Small intestine (tissue), 16 donors: ENCODE measurements around the gene SETD3. TPM values are rescaled to one million over a fixed set of nuclear protein-coding genes. Genes with fewer than 3 reads are reported as not detected.

ENCODE experiments used
- DNase-seq, 2 donors: peaks; one replicate each; pipeline versions ENCODE4 v3.0.0 to v3.0.0-alpha.2; 2013
- FAIRE-seq: peaks from 2 replicates; lab custom pipeline; 2012; peaks lifted over from hg19 to GRCh38; lab: Jason Lieb, UNC
- H3K27ac ChIP-seq, 3 donors: one replicate each; pipeline ENCODE4 v1.5.1; 2013; ENCODE audit warnings: low read length in 2 of 3, mild to moderate bottlenecking in 2 of 3, control low read depth in 1 of 3, inconsistent platforms in 1 of 3, low read depth in 1 of 3, moderate library complexity in 1 of 3
- H3K27me3 ChIP-seq, 3 donors: one replicate each; pipeline ENCODE4 v1.6.1; 2013; ENCODE audit warnings: low read length in 3 of 3, inconsistent platforms in 1 of 3; ENCODE audit not compliant: control insufficient read depth in 3 of 3, insufficient read depth in 3 of 3
- H3K36me3 ChIP-seq, 3 donors: one replicate each; pipeline ENCODE4 v1.6.1; 2013; ENCODE audit warnings: low read length in 3 of 3, inconsistent platforms in 1 of 3, low read depth in 1 of 3, mild to moderate bottlenecking in 1 of 3, moderate library complexity in 1 of 3; ENCODE audit not compliant: control insufficient read depth in 3 of 3, insufficient read depth in 2 of 3
- H3K4me1 ChIP-seq, 3 donors: one replicate each; pipeline ENCODE4 v1.6.1; 2013; ENCODE audit warnings: low read length in 2 of 3, inconsistent platforms in 1 of 3, low read depth in 1 of 3, mild to moderate bottlenecking in 1 of 3, moderate library complexity in 1 of 3; ENCODE audit not compliant: control insufficient read depth in 3 of 3, insufficient read depth in 2 of 3
- H3K4me3 ChIP-seq, 3 donors: one replicate each; pipeline ENCODE4 v1.5.1; 2013; ENCODE audit warnings: low read length in 3 of 3, control low read depth in 1 of 3, inconsistent platforms in 1 of 3, low read depth in 1 of 3, mild to moderate bottlenecking in 1 of 3, moderate library complexity in 1 of 3
- H3K9me3 ChIP-seq, 2 donors: one replicate each; pipeline ENCODE4 v1.6.1; 2013; ENCODE audit warnings: low read depth in 1 of 2, low read length in 1 of 2; ENCODE audit not compliant: control insufficient read depth in 2 of 2, insufficient read depth in 1 of 2
- whole genome bisulfite sequencing, 3 donors: extraction: QIAGEN DNeasy Blood & Tissue Kit; methylation state at CpG; one replicate each; pipeline ENCODE4 v1.1.7; 2013; 5-methylcytosine and 5-hydroxymethylcytosine counted together
- long read RNA-seq, 10 donors: transcript quantifications; one replicate each; lab custom pipeline, GENCODE V29; 2026
- polyA plus RNA-seq, 4 donors: library from polyadenylated mRNA; stranded (reverse) in 3 of 4; unstranded in 1 of 4; fragments of 200-250 nt in 3 of 4; fragments of 120-200 nt in 1 of 4; gene quantifications; one replicate each; pipeline versions ENCODE4 v1.2.1 to v1.2.3, GENCODE V29; 2013
- donor health status: healthy with polysubstance abuse.
- donor health status: control.
- donor health status: control.
- donor health status: Bipolar disorder and iron deficiency.
- donor health status: healthy.

The SETD3 gene
- 10 to 100 TPM; 38.1 to 61.4 (median 50.9) TPM for polyA plus RNA-seq
- long read RNA-seq, donor 1: 0 reads
- long read RNA-seq, donor 2, partial matches to known transcripts: 0 of 2 reads
- long read RNA-seq, donor 2, other reads (novel, unspliced or antisense): 0 of 2 reads
- long read RNA-seq, donor 3, partial matches to known transcripts: 14 of 17 reads
- long read RNA-seq, donor 3, other reads (novel, unspliced or antisense): 0 of 17 reads
- long read RNA-seq, donor 4, partial matches to known transcripts: 0 of 1 reads
- long read RNA-seq, donor 4, other reads (novel, unspliced or antisense): 0 of 1 reads
- long read RNA-seq, donor 5, partial matches to known transcripts: 6 of 7 reads
- long read RNA-seq, donor 5, other reads (novel, unspliced or antisense): 0 of 7 reads
- long read RNA-seq, donor 6, transcript SETD3-202 (13 exons, 2,878 nt): major isoform, 8 of 96 reads
- long read RNA-seq, donor 6, partial matches to known transcripts: 86 of 96 reads
- long read RNA-seq, donor 6, other reads (novel, unspliced or antisense): 0 of 96 reads
- long read RNA-seq, donor 7: 0 reads
- long read RNA-seq, donor 8, partial matches to known transcripts: 0 of 1 reads
- long read RNA-seq, donor 8, other reads (novel, unspliced or antisense): 0 of 1 reads
- long read RNA-seq, donor 9: 0 reads
- long read RNA-seq, donor 10, transcript SETD3-202 (13 exons, 2,878 nt): major isoform, 7 of 69 reads
- long read RNA-seq, donor 10, partial matches to known transcripts: 55 of 69 reads
- long read RNA-seq, donor 10, other reads (novel, unspliced or antisense): 5 of 69 reads

DNA sequence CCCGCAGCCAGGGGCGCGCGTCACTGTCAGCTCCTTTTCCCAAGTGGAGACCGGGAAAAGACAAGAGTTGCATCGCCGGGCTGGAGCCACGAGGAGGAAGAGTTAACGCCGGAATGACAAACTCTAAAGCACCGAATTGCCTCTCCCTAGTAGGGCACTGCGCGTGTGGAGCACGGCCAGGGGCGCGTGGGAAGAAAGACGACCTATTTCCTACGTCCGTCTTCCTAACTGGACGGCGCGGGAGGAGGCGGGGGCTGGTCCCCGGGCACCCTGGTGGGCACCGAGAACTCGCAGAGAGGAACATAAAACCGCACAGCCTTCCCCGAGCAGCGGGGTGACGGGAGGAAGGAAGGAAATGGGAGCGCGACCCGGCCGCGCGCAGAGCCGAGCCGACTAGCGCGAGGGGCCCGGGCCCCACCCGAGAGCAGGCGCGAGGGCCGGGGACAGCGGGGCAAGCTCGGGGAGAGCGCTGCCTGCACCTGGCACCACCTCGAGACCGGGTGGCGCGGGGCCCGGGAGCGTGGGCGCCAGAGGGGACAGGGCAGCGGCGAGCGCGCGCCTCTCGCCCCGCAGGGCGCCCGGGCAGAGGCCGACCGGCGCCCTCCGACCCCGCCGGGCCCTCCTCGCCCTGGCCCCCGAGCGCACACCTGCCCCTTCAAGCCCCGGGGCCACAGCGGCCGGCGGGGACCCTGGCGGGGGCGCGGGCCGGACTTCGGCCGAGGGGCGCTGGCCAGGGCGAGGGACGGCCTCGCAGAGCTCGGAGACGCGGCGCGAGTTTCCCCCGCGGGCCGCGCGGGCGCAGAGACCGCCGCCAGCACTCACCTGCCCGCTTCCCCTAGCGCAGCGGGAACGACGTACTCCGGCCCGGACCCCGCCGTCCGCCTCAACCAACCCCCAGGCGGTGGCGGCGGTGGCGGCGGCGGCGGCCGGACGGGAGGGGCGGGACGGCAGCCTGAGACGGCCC, at the start of gene SETD3:
TSS of gene SETD3 (minus strand) at position 954 of the 964 bp plus-strand sequence. CDS start 15,054 bp downstream, outside the sequence.
- H3K36me3 ChIP-seq: no peaks in the 10 kb centered on the region
- WGBS, 3 donors: 0 to 1% (median 1%) methylated on average over 66 to 121 of the region's 122 CpGs
- peak; percentile 44 to 68 for DNase-seq
- peaks cover 3 to 16% (median 15%) of the 10 kb centered on the region in 3 donors for H3K4me1 ChIP-seq
- H3K27ac ChIP-seq: peak within 1 kb of the TSS; percentile 75 to 98 (median 96)
- H3K27me3 ChIP-seq: no peaks in the 10 kb centered on the region
- no peaks in the 10 kb centered on the region for H3K9me3 ChIP-seq
- FAIRE-seq: no peak
- peak within 1 kb of the TSS; percentile 84 to 99 (median 88) for H3K4me3 ChIP-seq

DNA sequence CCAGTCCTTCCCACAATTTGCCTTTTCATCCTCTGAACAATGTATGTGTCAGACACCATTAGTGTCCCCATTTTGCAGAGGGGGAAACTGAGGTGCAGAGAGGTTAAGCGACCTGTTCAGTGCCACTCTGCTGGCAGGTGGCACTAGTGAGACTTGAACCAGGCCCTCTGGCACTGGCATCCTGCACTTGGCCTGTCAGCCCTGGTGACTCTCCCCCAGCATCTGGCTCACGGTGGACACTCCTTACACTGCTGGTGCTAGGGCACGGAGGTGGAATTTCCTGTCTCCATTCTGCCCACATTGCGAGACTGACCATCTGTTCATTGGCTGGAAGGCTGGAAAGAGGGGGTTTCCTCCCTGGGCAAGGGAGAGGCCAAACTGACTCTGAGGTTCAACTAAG, 49.2 kb upstream of the SETD3 start:
- Histone ChIP-seq H3K9me3 (no peaks in the 10 kb centered on the region), H3K4me1 (peaks cover 0 to 11% (median 0%) of the 10 kb centered on the region in 3 donors), H3K36me3 (peaks cover 0 to 61% (median 0%) of the 10 kb centered on the region in 3 donors), H3K4me3 (no peak overlapping the region), H3K27me3 (no peaks in the 10 kb centered on the region), H3K27ac (no peak overlapping the region)
- DNase-seq (no peak), FAIRE-seq (no peak)
- WGBS, 3 donors: 84 to 89% (median 86%) methylated on average over 4 of the region's 4 CpGs

DNA sequence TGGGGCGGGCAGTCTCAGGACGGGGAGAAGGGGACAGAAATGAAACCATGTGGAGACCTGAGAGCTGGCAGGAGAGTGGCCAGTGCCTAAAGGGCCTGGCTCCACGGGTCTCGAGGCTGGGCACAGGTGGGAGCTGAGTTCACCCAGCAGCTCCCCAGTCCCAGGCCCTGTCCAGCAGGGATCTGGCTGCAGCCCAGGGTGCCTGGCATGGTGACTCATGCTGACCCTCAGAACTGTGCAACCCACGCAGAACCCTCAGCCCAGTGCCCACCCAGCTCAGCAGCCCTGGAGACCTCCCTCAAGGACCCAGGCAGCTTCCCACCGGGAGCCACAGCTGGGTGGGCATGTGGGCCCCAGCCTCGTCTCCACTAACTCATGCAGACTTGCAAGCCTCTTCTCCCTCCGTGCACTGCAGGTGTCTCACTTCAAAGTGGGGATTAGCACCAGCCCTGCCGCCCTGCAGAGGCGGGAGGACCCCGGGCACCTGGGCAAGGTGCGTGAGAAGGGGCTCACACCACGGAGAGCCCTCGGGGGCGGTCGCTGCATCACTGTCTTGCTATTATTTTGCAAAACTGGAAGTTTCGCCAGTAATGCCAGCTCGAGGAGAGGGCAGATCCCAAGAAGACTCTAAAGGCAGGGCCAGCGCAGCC, 46.9 kb upstream of the SETD3 start:
- 86% methylated on average over 18 to 19 of the region's 19 CpGs for WGBS, 3 donors
- no peak for DNase-seq
- no peaks in the 10 kb centered on the region for H3K27me3 ChIP-seq
- H3K36me3 ChIP-seq: peaks cover 0 to 49% (median 0%) of the 10 kb centered on the region in 3 donors
- no peak overlapping the region for H3K27ac ChIP-seq
- H3K4me1 ChIP-seq: peaks cover 0 to 33% (median 0%) of the 10 kb centered on the region in 3 donors
- H3K4me3 ChIP-seq: no peak overlapping the region
- FAIRE-seq: no peak
- H3K9me3 ChIP-seq: no peaks in the 10 kb centered on the region

DNA sequence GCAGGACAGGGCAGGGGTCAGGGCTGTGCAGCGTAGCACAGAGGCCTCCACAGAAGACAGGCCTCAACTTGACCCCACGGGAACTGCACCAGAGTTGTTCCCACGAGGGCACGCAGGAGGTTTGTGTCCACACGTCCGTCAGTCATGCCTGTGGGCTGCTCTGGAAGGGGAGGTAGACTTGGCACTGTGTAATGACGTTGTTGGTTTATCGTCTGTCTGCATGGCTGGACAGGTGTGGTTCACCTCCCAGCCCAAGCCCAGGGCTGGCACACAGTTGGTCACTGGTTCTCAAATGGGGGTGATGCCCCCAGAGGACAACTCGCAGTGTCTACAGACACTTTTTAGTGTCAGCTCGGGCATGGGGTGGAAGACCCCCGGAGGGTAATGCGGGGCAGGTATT, 46.4 kb upstream of the SETD3 start:
- Histone ChIP-seq H3K27me3 (no peaks in the 10 kb centered on the region), H3K36me3 (peaks cover 0 to 52% (median 0%) of the 10 kb centered on the region in 3 donors), H3K4me3 (no peak overlapping the region), H3K9me3 (no peaks in the 10 kb centered on the region), H3K4me1 (peaks cover 0 to 34% (median 0%) of the 10 kb centered on the region in 3 donors), H3K27ac (no peak overlapping the region)
- no peak for DNase-seq
- 86 to 88% (median 86%) methylated on average over 12 of the region's 12 CpGs for WGBS, 3 donors
- FAIRE-seq: no peak

DNA sequence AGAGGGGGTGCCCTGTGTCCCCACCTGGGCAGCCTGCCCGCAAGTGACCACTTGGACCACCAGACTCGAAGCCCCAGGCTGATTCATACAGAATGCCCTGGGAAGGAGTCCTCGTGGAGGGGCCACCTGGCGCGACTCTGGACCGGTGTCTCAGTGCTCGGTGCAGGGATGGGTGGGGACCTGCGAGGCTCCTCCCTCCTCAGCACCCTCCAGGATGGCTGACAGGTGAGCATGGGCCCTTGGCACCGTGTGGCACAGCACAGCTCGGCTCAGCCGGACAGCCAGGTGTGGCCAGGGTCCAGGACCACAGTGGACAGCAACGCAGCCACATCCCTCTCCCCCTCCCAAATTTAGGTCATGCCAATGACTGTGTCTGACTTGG, 45.0 kb upstream of the SETD3 start:
- WGBS, 3 donors: 77 to 87% (median 85%) methylated on average over 10 to 12 of the region's 12 CpGs
- FAIRE-seq (no peak), DNase-seq (no peak)
- H3K27me3 ChIP-seq: no peaks in the 10 kb centered on the region
- no peak overlapping the region for H3K4me3 ChIP-seq
- peaks cover 0 to 62% (median 1%) of the 10 kb centered on the region in 3 donors for H3K36me3 ChIP-seq
- H3K27ac ChIP-seq: no peak overlapping the region
- peaks cover 0 to 34% (median 0%) of the 10 kb centered on the region in 3 donors for H3K4me1 ChIP-seq
- no peaks in the 10 kb centered on the region for H3K9me3 ChIP-seq

DNA sequence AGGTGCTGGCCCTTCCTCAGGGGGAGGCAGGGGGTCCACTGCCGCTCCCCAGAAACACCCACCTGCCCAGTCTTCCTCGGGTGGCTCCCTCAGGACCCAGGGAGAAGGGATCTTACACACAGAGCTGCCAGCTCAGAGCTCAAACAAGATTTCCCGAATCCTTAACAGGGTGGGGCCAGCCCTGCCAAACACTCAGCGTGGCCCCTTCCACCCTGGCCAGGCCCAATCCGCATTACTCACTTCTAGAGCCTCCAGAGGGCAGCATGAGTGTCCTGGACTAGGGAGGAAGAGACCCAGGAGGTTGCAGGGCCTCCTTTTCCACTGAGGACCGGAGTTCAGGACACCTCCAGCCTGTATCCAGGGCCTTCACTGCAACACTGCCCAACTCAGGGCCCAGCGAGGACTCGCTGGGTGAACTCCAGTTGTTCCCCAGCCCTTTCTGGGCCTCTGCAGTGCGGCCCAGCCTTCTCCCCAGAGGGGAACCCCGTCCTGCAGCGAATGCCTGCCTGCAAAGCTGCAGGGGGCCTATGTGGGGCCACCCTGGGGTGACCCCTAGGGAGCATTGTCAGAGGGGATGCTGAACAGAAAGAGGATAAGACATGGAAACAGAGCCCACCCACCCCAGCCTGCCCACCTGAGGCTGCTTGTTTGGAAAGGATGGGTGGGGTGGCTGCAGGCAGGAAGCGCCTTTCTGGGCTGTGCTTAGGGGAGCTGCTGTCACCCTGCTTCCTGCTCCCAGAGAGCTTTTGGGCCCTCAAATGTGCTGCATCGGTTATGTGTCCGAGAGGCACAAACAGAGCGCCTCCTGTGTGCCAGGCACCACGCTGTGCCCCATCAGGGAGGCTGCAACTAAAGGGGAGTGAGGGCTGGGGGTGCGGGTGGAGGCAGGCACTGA, 44.4 kb upstream of the SETD3 start:
- FAIRE-seq: no peak
- WGBS, 3 donors: 60 to 77% (median 65%) methylated on average over 17 of the region's 17 CpGs
- Histone ChIP-seq H3K27me3 (no peaks in the 10 kb centered on the region), H3K36me3 (peaks cover 0 to 61% (median 4%) of the 10 kb centered on the region in 3 donors), H3K27ac (no peak overlapping the region), H3K9me3 (no peaks in the 10 kb centered on the region), H3K4me1 (peaks cover 0 to 34% (median 0%) of the 10 kb centered on the region in 3 donors), H3K4me3 (no peak overlapping the region)
- DNase-seq: peak; percentile 25 to 39

DNA sequence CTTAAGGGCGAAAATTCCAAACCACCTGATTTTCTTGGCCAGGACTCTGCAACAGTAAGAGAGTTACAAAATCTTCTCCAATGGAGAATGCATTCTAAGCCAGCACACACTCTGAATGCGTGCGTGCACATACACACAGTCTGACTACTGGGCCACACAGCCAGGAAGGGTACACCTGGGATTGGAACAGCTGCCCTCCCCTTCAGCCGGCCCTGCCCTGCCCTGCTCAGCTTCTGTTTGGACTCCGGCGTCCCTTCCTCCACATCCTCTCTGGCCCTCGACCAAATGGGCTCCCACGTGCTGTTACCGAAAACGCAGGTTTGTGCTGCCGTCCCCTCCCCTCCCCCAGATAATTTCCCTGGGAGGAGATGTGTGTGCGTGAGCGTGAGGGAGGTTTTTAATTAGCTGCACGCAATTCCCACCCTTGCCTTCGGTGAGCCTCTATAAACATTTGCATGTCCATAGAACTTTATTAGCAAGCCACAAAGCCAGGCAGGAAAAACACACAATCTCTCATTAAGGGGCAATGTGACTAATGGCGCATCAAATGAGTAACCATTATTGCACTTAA, 43.5 kb upstream of the SETD3 start:
- Histone ChIP-seq H3K27me3 (no peaks in the 10 kb centered on the region), H3K4me1 (peaks cover 0 to 34% (median 0%) of the 10 kb centered on the region in 3 donors), H3K27ac (no peak overlapping the region), H3K36me3 (peaks cover 0 to 63% (median 4%) of the 10 kb centered on the region in 3 donors), H3K4me3 (no peak overlapping the region), H3K9me3 (no peaks in the 10 kb centered on the region)
- no peak for DNase-seq
- FAIRE-seq: no peak
- 73 to 75% (median 74%) methylated on average over 16 of the region's 16 CpGs for WGBS, 3 donors
